Measurements from ENCODE around the gene ZMYND8. TPM values are rescaled to one million over a fixed set of nuclear protein-coding genes. Genes with fewer than 3 reads are reported as not detected.

Gene ZMYND8
- total and polyA plus RNA-seq, 2 of the 4 experiments (the other 2 are of a cell fraction), result 24.0 to 28.2 TPM

DNA sequence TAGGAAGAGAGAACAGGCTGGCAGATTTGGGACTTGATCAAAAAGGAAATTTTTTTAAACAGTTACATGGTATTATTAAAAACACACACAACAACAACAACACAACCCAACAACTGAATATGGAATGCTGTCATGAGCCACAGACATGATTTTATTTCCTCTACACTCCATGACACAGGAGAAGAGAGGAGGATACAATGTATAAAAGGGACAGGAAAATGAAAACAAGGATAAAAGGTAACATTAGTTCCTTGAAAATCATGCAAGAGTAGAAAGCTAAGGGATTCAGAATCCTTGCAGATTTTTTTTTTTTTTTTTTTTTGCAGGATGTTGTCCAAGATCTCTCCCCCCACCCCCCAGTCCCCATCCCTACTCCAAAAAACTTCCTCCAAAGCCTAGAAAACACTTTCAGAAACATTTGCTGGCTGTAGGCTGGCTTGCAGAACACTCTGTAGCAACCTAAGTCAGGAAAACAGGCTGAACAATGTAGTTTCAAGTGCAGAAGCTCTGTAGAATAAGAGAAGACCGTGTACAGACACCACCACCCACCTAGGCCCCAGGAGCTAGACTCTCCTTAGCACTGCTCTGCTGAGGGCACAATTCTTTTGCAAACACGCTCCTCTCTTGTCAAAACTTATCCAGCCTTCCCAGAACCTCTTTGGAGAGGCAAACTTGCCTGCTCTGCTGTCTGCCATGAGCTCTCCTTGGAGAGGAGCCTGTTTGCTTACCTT lies 845 bp downstream of the ZMYND8 start:
- peak overlapping the region; percentile 92 for H2BK20ac ChIP-seq (ENCODE audit: low read depth, low read length)
- H3K4me3 ChIP-seq (ENCODE audit: insufficient read depth, low read depth, low read length), result no peak overlapping the region; the same call in 1 of the 2 replicates
- peak overlapping the region; percentile 100 for H4K91ac ChIP-seq (ENCODE audit: insufficient read depth, low read depth, low read length)
- H3K14ac ChIP-seq (replicated peaks; ENCODE audit: low read depth, low read length), result peak overlapping the region; percentile 100
- WGBS, 2 experiments (ENCODE audit: extremely low coverage in 2 of 2, insufficient read length in 1 of 2), result no CpG with 5 or more reads among the region's 2 CpGs
- peak overlapping the region; percentile 97 to 99 for H4K8ac ChIP-seq (ENCODE audit: low read depth in 2 of 2, low read length in 2 of 2)
- in situ Hi-C loops (cut with MboI; ENCODE audit: low sequenced_read_pairs) (no loop called here), intact Hi-C loops (cut with micrococcal nuclease) (no loop called here), dilution Hi-C loops (cut with HindIII; ENCODE audit: low sequenced_read_pairs, unreplicated experiment) (no loop called here)
- no peaks in the 10 kb centered on the region for H4K20me1 ChIP-seq (ENCODE audit: insufficient read depth, low read length)
- no peak for TF ChIP-seq MAZ (IDR thresholded peaks at IDR 0.05; ENCODE audit: borderline replicate concordance, low read depth, low read length)
- TF ChIP-seq, protein P1, sequence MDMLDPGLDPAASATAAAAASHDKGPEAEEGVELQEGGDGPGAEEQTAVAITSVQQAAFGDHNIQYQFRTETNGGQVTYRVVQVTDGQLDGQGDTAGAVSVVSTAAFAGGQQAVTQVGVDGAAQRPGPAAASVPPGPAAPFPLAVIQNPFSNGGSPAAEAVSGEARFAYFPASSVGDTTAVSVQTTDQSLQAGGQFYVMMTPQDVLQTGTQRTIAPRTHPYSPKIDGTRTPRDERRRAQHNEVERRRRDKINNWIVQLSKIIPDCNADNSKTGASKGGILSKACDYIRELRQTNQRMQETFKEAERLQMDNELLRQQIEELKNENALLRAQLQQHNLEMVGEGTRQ (IDR thresholded peaks at IDR 0.05; ENCODE audit: low read depth, low read length), result no peak
- no peak for TF ChIP-seq RCOR1 (IDR thresholded peaks at IDR 0.05; ENCODE audit: insufficient replicate concordance, low read length)
- TF ChIP-seq, protein P2, sequence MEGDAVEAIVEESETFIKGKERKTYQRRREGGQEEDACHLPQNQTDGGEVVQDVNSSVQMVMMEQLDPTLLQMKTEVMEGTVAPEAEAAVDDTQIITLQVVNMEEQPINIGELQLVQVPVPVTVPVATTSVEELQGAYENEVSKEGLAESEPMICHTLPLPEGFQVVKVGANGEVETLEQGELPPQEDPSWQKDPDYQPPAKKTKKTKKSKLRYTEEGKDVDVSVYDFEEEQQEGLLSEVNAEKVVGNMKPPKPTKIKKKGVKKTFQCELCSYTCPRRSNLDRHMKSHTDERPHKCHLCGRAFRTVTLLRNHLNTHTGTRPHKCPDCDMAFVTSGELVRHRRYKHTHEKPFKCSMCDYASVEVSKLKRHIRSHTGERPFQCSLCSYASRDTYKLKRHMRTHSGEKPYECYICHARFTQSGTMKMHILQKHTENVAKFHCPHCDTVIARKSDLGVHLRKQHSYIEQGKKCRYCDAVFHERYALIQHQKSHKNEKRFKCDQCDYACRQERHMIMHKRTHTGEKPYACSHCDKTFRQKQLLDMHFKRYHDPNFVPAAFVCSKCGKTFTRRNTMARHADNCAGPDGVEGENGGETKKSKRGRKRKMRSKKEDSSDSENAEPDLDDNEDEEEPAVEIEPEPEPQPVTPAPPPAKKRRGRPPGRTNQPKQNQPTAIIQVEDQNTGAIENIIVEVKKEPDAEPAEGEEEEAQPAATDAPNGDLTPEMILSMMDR (conservative IDR thresholded peaks at IDR 0.05; ENCODE audit: low read depth, low read length), result no peak
- TF ChIP-seq, protein P3, sequence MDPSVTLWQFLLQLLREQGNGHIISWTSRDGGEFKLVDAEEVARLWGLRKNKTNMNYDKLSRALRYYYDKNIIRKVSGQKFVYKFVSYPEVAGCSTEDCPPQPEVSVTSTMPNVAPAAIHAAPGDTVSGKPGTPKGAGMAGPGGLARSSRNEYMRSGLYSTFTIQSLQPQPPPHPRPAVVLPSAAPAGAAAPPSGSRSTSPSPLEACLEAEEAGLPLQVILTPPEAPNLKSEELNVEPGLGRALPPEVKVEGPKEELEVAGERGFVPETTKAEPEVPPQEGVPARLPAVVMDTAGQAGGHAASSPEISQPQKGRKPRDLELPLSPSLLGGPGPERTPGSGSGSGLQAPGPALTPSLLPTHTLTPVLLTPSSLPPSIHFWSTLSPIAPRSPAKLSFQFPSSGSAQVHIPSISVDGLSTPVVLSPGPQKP (IDR thresholded peaks at IDR 0.05; ENCODE audit: borderline replicate concordance, low read depth, low read length), result no peak
- no peak for TF ChIP-seq CEBPB (IDR thresholded peaks at IDR 0.05; ENCODE audit: low read depth, low read length)
- TF ChIP-seq MXI1 (IDR thresholded peaks at IDR 0.05; ENCODE audit: borderline replicate concordance, low read depth, low read length), result no peak
- no peak for TF ChIP-seq MAFK (IDR thresholded peaks at IDR 0.05; ENCODE audit: low read depth, low read length)
- TF ChIP-seq NFE2L2 (IDR thresholded peaks at IDR 0.05; ENCODE audit: low read depth, low read length), result no peak
- no peak for TF ChIP-seq CHD1 (IDR thresholded peaks at IDR 0.05; ENCODE audit: low read depth, low read length)
- TF ChIP-seq POLR2A (IDR thresholded peaks at IDR 0.05; ENCODE audit: low read depth, low read length), result no peak
- no peak for TF ChIP-seq FOS (IDR thresholded peaks at IDR 0.05; ENCODE audit: low read depth, low read length)
- TF ChIP-seq RFX5 (IDR thresholded peaks at IDR 0.05; ENCODE audit: low read depth, low read length), result no peak
- H3K4me2 ChIP-seq (ENCODE audit: low read depth, low read length), result peak overlapping the region; percentile 56
- H3K9me1 ChIP-seq (ENCODE audit: insufficient read depth, low read length), result peaks cover 19% of the 10 kb centered on the region
- H3K36me3 ChIP-seq (ENCODE audit: control insufficient read depth, insufficient read depth, low read length), result no peaks in the 10 kb centered on the region
- no peaks in the 10 kb centered on the region for H3K9me3 ChIP-seq (ENCODE audit: control insufficient read depth, insufficient read depth, low read length)
- H4K5ac ChIP-seq (ENCODE audit: low read depth, low read length), result peak overlapping the region; percentile 98
- H3K4ac ChIP-seq (ENCODE audit: low read depth, low read length), result peak overlapping the region; percentile 100
- H3K23ac ChIP-seq (ENCODE audit: low read depth, low read length), result peak overlapping the region; percentile 99
- peaks cover 31 to 56% of the 10 kb centered on the region in 2 experiments; a peak in 3 of 4 replicates for H3K79me1 ChIP-seq (ENCODE audit: low read depth in 1 of 2, low read length in 2 of 2)
- H2BK120ac ChIP-seq (ENCODE audit: low read depth, low read length), result peak overlapping the region; percentile 99
- H3K27me3 ChIP-seq (ENCODE audit: control insufficient read depth, insufficient read depth, low read length), result no peaks in the 10 kb centered on the region
- H3K4me1 ChIP-seq (ENCODE audit: control insufficient read depth, insufficient read depth, low read length), result peaks cover 74% of the 10 kb centered on the region
- peak overlapping the region; percentile 64 for H3K9ac ChIP-seq (ENCODE audit: low read depth, low read length)
- peak overlapping the region; percentile 95 for H2AK9ac ChIP-seq (replicated peaks; ENCODE audit: low read depth, low read length, poor library complexity)
- ATAC-seq (ENCODE audit: low read depth) (no peak), DNase-seq (no peak)
- H3K27ac ChIP-seq (ENCODE audit: insufficient read depth, low read length), result peak overlapping the region; percentile 98
- H3K18ac ChIP-seq (ENCODE audit: low read depth, low read length), result peak overlapping the region; percentile 98
- POLR2A ChIA-PET (ENCODE audit: unreplicated experiment), result interaction anchor here (0.7 to 2.4 kb wide), 4 partner anchors 8 to 84 kb away, joined by 4 to 9 read pairs (median 4); no protein-coding TSS in a partner anchor
- no peak overlapping the region for H2AFZ ChIP-seq (replicated peaks; ENCODE audit: low read length, poor library complexity)
- H2BK5ac ChIP-seq (ENCODE audit: low read depth, low read length, poor library complexity, severe bottlenecking), result peak overlapping the region; percentile 97
- peak overlapping the region; percentile 98 for H2BK15ac ChIP-seq (ENCODE audit: low read depth, low read length)
- CTCF ChIA-PET, result interaction anchor here (0.5 to 1.2 kb wide), 6 partner anchors 22 to 609 kb away, joined by 3 to 7 read pairs (median 5); no protein-coding TSS in a partner anchor
- H3K56ac ChIP-seq (ENCODE audit: extremely low read depth, insufficient read depth, low read length), result peak overlapping the region; percentile 94
- H2AK5ac ChIP-seq (ENCODE audit: low read depth, low read length), result peak overlapping the region; percentile 99
- BruUV-seq (replicated peaks), result no TSS peak

Measured in IMR-90 (cell line).